Esophagus squamous epithelium (tissue), 5 donors: ENCODE results near the gene UPK1B. TPM values are rescaled to one million over a fixed set of nuclear protein-coding genes. Genes with fewer than 3 reads are reported as not detected.
"Not testable (repeated sequence)": the region's sequence is repeated elsewhere in the genome, so short reads cannot be mapped to it uniquely, and the experiment has no call there.

ENCODE experiments used
- DNase-seq: peaks from one replicate; lab custom pipeline; 2025; lab: John Stamatoyannopoulos, UW
- H3K27ac ChIP-seq, 4 donors: fragments of 200-600 bp; sonication (generic); one replicate each; pipeline ENCODE4 v1.5.1; 2016 to 2019; ENCODE audit warnings: mild to moderate bottlenecking in 1 of 4
- H3K27me3 ChIP-seq, 4 donors: fragments of 200-600 bp; sonication (generic); 1 replicate in 3 of 4; 2 replicates in 1 of 4; pipeline versions ENCODE4 v1.5.1 to v1.6.0; 2017 to 2021; ENCODE audit warnings: antibody characterized with exemption in 1 of 4
- H3K36me3 ChIP-seq, 3 donors: fragments of 200-600 bp; sonication (generic); one replicate each; pipeline ENCODE4 v1.5.1; 2016 to 2019
- H3K4me1 ChIP-seq, 3 donors: fragments of 200-600 bp; sonication (generic); one replicate each; pipeline ENCODE4 v1.5.1; 2017 to 2019
- H3K4me3 ChIP-seq, 4 donors: fragments of 200-600 bp; sonication (generic); 1 replicate in 3 of 4; 2 replicates in 1 of 4; pipeline ENCODE4 v1.5.1; 2016 to 2019; ENCODE audit warnings: mild to moderate bottlenecking in 2 of 4, moderate library complexity in 1 of 4
- H3K9me3 ChIP-seq, 3 donors: fragments of 200-600 bp; sonication (generic); one replicate each; pipeline ENCODE4 v1.5.1; 2016 to 2019
- POLR2A ChIP-seq, 4 donors: fragments of 450-650 bp; IDR thresholded peaks; one replicate each; pipeline ENCODE4 v1.6.1; 2017; ENCODE audit warnings: antibody characterized with exemption in 4 of 4, mild to moderate bottlenecking in 4 of 4, moderate library complexity in 3 of 4
- WGBS, 2 donors: methylation state at CpG; one replicate each; pipeline ENCODE4 v1.1.5; 2018; 5-methylcytosine and 5-hydroxymethylcytosine counted together
- intact Hi-C: fragments of 100-400 bp; cut with DNase I; formaldehyde crosslinking; loops from one replicate; pipeline ENCODE4 v1.15.0; 2022
- total RNA-seq, 4 donors: library from RNA; depleted of rRNA; stranded (reverse); fragments of >200 nt; gene quantifications; one replicate each; pipeline ENCODE4 v1.1.0, GENCODE V29; 2016
- TF ChIP-seq, protein P1 (sequence below), 6 experiments: fragments of 450-650 bp in 4 of 6; fragments of 200-600 bp in 2 of 6; sonication (generic) in 2 of 6; IDR thresholded peaks; one replicate each; pipeline ENCODE4 v1.5.1; 2016 to 2019; ENCODE audit warnings: antibody characterized with exemption in 6 of 6, mild to moderate bottlenecking in 4 of 6, moderate library complexity in 4 of 6
- donor health status: DM: yes; HTN: yes; CAD: no.

The UPK1B gene
- total RNA-seq = 1 to 10 TPM in 3 of 4 donors, under 1 TPM in 1; 0.26 to 5.9 (median 2.6) TPM

DNA sequence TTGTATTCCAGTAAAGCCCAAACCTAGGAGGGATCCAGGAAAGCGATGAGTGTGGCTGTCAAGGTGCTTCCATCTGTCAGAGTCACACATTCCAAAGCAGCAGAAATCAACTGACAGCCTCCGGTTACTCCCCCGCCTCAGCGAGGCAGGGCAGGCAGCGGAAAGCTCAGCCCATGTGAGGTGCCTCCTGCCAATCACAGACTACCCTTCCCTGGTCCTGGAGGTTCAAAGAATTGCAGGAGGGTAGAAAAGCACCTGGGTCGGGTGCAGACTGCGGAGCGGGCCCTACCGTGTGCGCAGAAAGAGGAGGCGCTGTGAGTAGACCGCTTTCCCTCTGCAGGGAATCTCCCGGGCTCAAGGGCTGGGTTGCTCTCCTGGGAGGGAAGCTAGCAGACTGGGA, at the start of gene UPK1B:
Gene UPK1B, plus strand, starts transcription at position 274 of the 400 bp plus-strand sequence. CDS start 13,144 bp downstream, outside the sequence.
- Histone ChIP-seq H3K4me1 (peaks cover 0 to 18% (median 0%) of the 10 kb centered on the region in 3 donors), H3K36me3 (no peaks in the 10 kb centered on the region), H3K4me3 (no peak within 1 kb of the TSS), H3K27me3 (no peaks in the 10 kb centered on the region), H3K27ac (no peak within 1 kb of the TSS), H3K9me3 (no peaks in the 10 kb centered on the region)
- TF ChIP-seq, protein P1, sequence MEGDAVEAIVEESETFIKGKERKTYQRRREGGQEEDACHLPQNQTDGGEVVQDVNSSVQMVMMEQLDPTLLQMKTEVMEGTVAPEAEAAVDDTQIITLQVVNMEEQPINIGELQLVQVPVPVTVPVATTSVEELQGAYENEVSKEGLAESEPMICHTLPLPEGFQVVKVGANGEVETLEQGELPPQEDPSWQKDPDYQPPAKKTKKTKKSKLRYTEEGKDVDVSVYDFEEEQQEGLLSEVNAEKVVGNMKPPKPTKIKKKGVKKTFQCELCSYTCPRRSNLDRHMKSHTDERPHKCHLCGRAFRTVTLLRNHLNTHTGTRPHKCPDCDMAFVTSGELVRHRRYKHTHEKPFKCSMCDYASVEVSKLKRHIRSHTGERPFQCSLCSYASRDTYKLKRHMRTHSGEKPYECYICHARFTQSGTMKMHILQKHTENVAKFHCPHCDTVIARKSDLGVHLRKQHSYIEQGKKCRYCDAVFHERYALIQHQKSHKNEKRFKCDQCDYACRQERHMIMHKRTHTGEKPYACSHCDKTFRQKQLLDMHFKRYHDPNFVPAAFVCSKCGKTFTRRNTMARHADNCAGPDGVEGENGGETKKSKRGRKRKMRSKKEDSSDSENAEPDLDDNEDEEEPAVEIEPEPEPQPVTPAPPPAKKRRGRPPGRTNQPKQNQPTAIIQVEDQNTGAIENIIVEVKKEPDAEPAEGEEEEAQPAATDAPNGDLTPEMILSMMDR (IDR thresholded peaks at IDR 0.05) = no peak
- no peak for TF ChIP-seq POLR2A (IDR thresholded peaks at IDR 0.05)
- no peak for DNase-seq
- intact Hi-C loops = no loop called here
- WGBS, 2 donors = 54 to 58% methylated on average over 13 of the region's 13 CpGs

DNA sequence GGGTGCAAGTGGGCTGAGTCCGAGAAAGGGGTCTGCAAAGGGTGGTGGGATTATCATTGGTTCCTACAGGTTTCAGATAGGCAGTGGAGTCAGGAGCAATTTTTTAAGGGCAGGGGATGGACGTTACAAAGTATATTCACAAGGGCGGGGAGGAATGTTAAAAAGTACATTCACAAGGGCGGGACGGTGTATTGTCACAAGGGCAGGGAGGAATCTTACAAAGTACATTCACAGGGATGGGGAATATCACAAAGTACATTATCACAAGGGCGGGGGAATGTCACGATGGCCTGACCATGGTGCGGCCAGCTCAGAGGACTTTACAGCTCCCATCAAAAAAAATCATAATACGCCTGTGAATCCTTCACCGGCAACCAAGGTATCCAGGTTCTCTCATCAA, 48.1 kb upstream of the UPK1B start:
- 88 to 91% methylated on average over 10 of the region's 10 CpGs for WGBS, 2 donors

DNA sequence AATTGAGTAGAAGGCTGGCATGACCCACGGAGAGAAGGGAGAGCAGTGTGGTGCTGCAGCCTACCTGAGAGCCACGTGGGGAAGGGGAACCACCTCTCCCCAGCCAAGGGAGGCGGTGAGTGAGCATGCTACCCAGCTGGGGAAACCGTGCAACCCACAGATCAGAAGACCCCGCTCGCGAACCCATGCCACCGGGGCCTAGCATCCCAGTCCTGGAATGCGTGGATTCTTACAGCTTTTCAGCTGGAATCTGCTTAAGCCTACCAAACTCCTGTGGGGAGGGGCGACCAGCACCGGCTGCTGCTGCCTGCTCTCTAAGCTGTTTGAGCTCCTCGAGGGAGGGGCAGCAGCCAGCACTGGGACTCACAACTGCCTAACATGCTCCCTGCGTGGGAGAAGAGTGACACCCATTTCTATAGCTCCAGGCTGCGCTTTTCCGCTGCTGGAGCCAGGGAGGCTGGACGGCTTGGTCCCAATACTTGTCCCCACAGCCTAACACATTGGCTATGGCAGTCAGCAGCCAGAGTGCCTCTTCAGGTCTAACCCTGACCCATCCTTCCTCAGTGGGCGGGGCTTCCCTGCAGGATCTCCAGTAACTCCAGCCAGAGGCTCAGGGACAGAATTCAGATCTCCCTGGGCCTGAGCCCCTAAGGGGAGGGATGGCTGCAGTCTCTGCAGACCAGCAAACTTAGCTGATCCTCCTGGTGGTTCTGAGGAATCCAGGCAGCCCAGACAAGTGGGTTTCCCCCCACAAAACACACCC, 47.5 kb upstream of the UPK1B start:
- no peak for DNase-seq
- 60 to 73% methylated on average over 3 to 10 of the region's 17 CpGs for WGBS, 2 donors
- intact Hi-C loops = no loop called here
- Histone ChIP-seq H3K27ac (no peak overlapping the region), H3K4me1 (no peaks in the 10 kb centered on the region), H3K9me3 (no peaks in the 10 kb centered on the region), H3K27me3 (no peaks in the 10 kb centered on the region), H3K36me3 (no peaks in the 10 kb centered on the region), H3K4me3 (no peak overlapping the region)
- TF ChIP-seq, protein P1 (IDR thresholded peaks at IDR 0.05) = no peak
- no peak for TF ChIP-seq POLR2A (IDR thresholded peaks at IDR 0.05)

More for the DNA sequence above, 48.1 kb upstream of the UPK1B start:
- no peaks in the 10 kb centered on the region for H3K27me3 ChIP-seq
- TF ChIP-seq, protein P1 (IDR thresholded peaks at IDR 0.05) = no peak
- TF ChIP-seq POLR2A (IDR thresholded peaks at IDR 0.05) = no peak
- no peak for DNase-seq
- H3K4me1 ChIP-seq = no peaks in the 10 kb centered on the region
- H3K36me3 ChIP-seq = no peaks in the 10 kb centered on the region
- no peak overlapping the region for H3K4me3 ChIP-seq
- intact Hi-C loops = no loop called here
- H3K27ac ChIP-seq = no peak overlapping the region
- no peaks in the 10 kb centered on the region for H3K9me3 ChIP-seq

DNA sequence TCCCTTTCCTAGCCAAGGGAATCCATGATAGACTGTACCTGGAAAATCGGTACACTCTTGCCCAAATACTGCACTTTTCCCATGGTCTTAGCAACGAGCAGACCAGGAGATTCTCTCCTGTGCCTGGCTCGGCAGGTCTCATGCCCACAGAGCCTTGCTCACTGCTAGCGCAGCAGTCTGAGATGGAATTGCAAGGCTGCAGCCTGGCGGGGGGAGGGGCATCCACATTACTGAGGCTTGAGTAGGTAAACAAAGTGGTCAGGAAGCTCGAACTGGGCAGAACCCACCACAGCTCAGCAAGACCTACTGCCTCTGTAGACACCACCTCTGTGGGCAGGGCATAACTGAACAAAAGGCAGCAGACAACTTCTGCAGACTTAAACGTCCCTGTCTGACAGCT, 43.1 kb upstream of the UPK1B start:
- H3K4me3 ChIP-seq, DNase-seq, H3K4me1 ChIP-seq, H3K9me3 ChIP-seq, H3K36me3 ChIP-seq, intact Hi-C loops, H3K27me3 ChIP-seq, H3K27ac ChIP-seq: not testable (repeated sequence)
- WGBS, 2 donors = 21 to 44% methylated on average over 2 of the region's 7 CpGs

DNA sequence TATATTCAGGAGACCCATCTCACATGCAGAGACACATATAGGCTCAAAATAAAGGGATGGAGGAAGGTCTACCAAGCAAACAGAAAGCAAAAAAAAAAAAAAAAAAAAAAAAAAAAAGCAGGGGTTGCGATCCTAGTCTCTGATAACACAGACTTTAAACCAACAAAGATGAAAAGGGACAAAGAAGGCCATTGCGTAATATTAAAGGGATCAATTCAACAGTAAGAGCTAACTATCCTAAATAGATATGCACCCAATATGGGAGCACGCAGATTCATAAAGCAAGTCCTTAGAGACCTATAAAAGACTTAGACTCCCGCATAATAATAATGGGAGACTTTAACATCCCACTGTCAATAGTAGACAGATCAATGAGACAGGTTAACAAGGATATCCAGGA, 41.1 kb upstream of the UPK1B start:
- WGBS, 2 donors = 87 to 96% methylated on average over 4 of the region's 4 CpGs
- H3K27ac ChIP-seq, H3K4me3 ChIP-seq, H3K4me1 ChIP-seq, intact Hi-C loops, H3K36me3 ChIP-seq, H3K27me3 ChIP-seq, DNase-seq, H3K9me3 ChIP-seq: not testable (repeated sequence)

DNA sequence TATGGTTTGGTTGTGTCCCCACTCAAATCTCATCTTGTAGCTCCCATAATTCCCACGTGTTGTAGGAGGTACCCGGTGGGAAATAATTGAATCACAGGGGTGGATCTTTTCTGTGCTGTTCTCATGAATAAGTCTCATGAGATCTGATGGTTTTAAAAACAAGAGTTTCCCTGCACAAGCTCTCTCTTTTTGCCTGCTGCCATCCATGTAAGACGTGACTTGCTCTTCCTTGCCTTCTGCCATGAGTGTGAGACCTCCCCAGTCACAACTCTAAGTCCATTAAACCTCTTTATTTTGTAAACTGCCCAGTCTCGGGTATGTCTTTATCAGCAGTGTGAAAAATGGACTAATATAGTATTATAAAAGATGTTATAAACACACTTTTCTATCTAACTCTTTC, 34.0 kb upstream of the UPK1B start:
- H3K27ac ChIP-seq, H3K4me1 ChIP-seq, intact Hi-C loops, H3K4me3 ChIP-seq, DNase-seq, H3K27me3 ChIP-seq, H3K9me3 ChIP-seq, H3K36me3 ChIP-seq: not testable (repeated sequence)
- 66 to 78% methylated on average over 4 of the region's 4 CpGs for WGBS, 2 donors
